C4-2B (cell line): Measurements from ENCODE around the gene FCN1.

ENCODE experiments used
- ZFX ChIP-seq: fragments of 450-650 bp; IDR thresholded peaks from 2 replicates; pipeline ENCODE4 v1.6.1; 2017
- TF ChIP-seq, protein P1 (sequence below): fragments of 450-650 bp; conservative IDR thresholded peaks from 2 replicates; pipeline ENCODE4 v1.5.1; 2017; ENCODE audit warnings: mild to moderate bottlenecking

DNA sequence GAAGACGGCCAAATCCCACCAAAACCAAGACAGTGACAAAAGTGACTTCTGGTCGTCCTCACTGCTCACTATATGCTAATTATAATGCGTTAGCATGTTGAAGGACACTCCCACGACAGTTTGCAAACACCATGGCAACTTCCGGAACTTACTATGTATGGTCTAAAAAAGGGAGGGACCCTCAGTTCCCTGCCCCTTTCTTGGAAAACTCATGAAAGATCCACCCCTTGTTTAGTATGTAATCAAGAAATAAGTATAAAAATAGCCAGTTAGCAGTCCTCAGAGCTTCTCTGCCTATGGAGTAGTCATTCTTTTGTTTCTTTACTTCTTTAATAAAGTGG, 27.6 kb downstream of the FCN1 start:
- TF ChIP-seq, protein P1, sequence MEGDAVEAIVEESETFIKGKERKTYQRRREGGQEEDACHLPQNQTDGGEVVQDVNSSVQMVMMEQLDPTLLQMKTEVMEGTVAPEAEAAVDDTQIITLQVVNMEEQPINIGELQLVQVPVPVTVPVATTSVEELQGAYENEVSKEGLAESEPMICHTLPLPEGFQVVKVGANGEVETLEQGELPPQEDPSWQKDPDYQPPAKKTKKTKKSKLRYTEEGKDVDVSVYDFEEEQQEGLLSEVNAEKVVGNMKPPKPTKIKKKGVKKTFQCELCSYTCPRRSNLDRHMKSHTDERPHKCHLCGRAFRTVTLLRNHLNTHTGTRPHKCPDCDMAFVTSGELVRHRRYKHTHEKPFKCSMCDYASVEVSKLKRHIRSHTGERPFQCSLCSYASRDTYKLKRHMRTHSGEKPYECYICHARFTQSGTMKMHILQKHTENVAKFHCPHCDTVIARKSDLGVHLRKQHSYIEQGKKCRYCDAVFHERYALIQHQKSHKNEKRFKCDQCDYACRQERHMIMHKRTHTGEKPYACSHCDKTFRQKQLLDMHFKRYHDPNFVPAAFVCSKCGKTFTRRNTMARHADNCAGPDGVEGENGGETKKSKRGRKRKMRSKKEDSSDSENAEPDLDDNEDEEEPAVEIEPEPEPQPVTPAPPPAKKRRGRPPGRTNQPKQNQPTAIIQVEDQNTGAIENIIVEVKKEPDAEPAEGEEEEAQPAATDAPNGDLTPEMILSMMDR, result no peak
- no peak for TF ChIP-seq ZFX
